MM.1S (cell line): ENCODE measurements around the gene GRIA4.

Experiments
- EZH2 ChIP-seq: fragments of 300-600 bp; sonication (generic); optimal IDR thresholded peaks from 2 replicates; pipeline ENCODE3; 2017; ENCODE audit warnings: low read depth, mild to moderate bottlenecking, antibody characterized with exemption, low read length, mixed read lengths
- EZH2phosphoT487 ChIP-seq: fragments of 300-600 bp; sonication (generic); IDR thresholded peaks from 2 replicates; pipeline ENCODE4 v1.6.1; 2018; ENCODE audit warnings: antibody characterized with exemption, low read length
- TF ChIP-seq, protein P1 (sequence below): fragments of 300-600 bp; sonication (generic); IDR thresholded peaks from 2 replicates; pipeline ENCODE4 v1.5.1; 2016; ENCODE audit warnings: antibody characterized with exemption, low read length, mixed read lengths

DNA sequence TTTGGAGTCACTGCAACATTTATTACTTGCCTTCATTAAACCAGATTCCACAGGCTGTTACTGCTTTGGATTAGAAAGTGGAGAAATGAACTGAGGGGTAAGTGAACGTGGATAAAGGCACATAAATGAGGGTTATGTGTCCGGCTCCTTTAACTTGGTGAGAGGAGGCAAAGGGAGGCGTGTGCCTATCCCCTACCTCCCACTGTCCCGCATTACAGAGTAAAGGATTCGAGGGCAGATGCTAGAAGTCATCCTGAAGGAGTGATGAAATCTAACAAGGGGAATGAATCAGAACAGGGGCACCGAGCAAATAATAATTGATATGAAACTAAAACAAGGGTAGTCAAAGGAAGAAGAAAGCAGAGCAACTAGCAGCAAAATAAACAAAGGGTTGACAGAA lies 147.2 kb downstream of the GRIA4 start:
- TF ChIP-seq EZH2phosphoT487: no peak
- TF ChIP-seq, protein P1, sequence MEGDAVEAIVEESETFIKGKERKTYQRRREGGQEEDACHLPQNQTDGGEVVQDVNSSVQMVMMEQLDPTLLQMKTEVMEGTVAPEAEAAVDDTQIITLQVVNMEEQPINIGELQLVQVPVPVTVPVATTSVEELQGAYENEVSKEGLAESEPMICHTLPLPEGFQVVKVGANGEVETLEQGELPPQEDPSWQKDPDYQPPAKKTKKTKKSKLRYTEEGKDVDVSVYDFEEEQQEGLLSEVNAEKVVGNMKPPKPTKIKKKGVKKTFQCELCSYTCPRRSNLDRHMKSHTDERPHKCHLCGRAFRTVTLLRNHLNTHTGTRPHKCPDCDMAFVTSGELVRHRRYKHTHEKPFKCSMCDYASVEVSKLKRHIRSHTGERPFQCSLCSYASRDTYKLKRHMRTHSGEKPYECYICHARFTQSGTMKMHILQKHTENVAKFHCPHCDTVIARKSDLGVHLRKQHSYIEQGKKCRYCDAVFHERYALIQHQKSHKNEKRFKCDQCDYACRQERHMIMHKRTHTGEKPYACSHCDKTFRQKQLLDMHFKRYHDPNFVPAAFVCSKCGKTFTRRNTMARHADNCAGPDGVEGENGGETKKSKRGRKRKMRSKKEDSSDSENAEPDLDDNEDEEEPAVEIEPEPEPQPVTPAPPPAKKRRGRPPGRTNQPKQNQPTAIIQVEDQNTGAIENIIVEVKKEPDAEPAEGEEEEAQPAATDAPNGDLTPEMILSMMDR: no peak
- no peak for TF ChIP-seq EZH2
